ELF-1 (cell line): ENCODE data around the gene M1AP.
A peak's percentile ranks its signal among the peaks of the same experiment; 100 is the strongest.
"Not testable (repeated sequence)": the region's sequence is repeated elsewhere in the genome, so short reads cannot be mapped to it uniquely, and the experiment has no call there.

ENCODE experiments used
- DNase-seq: peaks from one replicate; pipeline ENCODE4 v3.0.0-alpha.2; 2016; ENCODE audit warnings: low read depth, low spot score

M1AP gene

DNA sequence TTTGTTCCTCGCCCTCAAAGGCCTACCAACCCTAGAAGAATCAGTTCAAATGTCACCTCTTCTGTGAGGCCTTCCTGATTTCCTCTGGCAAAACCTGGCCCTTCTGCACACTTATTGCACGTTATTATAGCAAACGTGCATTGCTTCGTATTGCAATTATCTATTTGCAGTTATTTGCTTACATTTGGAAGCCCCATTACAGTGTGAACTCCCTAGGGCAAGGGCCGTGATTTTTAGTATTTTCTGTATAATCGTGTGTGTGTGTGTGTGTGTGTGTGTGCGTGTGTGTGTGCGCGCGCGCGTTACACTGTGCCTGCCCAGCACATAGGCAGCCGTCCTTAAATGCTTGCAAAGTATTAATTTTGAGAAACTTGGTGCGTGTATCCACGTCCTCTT, 5.5 kb upstream of the M1AP start:
- DNase-seq, result no peak

DNA sequence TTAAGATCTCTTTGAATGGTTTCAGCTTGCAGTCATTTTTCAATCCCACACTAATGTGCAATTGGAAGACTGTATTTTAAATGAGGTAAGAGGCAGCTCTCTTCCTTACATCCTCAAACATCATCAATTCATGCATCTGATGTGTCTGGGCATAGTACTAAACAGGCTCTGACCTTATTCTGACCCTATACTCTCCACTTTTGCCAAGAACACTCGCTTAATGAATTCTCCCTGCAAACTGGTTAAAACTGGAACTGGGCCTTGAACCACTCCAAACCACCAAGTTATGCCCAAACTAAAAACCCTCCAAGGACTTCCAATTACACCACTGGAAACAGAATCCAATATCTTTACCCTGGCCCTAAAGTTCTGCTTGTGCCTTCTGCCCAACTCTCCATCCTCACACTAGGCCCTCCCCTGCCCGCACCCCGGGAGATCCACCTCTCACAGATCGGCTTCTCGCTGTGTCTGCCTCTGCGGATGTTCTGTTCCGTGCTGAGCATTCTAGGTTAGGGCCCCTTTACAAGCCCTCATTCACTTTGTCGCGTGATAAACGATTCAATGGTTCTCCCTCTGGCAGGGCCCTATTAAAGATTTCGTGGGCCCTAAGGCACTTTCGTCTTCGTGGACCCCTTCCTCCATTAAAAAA, 1.2 kb downstream of the M1AP start:
- no peak for DNase-seq

DNA sequence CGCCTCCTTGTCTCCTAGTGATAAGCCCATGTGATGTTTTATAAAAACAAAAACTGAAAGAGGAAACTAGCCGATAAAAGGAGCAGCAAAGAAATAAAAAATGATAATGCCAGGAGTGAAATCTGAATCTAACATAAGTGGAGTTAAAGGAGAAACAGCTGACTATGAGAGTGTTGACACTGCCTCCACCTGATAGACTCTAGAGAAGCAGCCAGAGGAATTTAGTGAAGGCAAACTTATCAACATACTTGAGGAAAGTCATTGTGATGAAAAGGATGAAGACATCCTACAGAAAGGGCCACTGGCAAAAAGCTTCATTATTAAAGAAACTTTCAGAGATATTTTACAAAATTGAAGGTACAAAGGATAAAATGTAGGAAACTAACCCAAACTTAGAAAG, 1.9 kb downstream of the M1AP start:
- no peak for DNase-seq

DNA sequence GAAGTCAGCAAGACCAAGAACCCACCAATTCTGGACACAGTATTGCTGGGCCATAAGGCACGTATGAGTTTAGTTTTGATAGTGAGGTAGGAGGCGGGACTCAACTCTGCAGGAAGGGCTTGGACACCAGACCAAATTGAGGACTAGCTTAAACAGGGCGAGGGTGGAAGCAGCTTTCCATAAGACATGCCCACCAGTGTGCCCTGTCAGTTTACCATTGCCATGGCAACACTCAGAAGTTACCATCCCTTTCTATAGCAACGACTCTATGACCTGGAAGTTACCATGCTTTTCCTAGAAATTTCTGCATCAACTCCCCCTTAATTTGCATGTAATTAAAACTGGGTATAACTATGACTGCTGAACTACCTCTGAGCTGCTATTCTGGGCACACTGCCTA, 2.8 kb downstream of the M1AP start:
- DNase-seq, result no peak

DNA sequence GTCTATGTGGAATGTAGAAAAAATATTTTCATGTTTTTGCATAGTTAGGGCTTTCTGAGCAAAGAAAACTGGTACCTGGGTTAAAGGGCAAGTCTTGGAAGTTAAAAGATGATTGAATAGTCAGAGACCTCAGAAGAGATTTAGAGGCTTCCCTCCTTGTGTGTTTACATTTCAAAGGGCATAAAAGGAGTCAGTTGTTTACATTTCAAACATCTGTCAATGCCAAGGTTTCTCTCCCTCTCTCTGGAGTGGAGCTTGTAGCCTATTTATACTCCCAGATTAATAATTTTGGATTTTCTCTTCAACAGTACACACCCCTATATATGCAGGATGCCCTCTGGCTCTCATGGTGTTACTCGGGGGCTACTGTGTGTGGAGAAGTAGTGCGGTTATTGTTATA, 8.6 kb downstream of the M1AP start:
- no peak for DNase-seq

DNA sequence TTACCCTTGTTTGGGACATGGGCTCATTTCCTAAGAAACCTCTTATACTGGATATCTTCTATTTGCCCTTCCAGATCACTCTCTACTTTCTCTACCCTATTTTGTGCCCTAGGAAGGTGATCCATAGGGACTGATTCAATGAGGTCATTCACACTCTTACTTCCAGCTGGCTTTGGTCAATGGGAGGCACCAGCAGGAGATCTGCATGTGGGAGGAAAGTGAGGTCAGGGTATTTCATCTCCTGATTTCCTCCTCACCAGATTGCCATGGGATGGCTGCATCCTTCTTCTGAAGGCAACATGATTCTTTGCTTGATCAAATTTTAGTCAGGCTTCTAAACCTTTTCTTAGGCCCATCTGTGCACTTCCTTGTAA, 15.2 kb downstream of the M1AP start:
- DNase-seq, result no peak

DNA sequence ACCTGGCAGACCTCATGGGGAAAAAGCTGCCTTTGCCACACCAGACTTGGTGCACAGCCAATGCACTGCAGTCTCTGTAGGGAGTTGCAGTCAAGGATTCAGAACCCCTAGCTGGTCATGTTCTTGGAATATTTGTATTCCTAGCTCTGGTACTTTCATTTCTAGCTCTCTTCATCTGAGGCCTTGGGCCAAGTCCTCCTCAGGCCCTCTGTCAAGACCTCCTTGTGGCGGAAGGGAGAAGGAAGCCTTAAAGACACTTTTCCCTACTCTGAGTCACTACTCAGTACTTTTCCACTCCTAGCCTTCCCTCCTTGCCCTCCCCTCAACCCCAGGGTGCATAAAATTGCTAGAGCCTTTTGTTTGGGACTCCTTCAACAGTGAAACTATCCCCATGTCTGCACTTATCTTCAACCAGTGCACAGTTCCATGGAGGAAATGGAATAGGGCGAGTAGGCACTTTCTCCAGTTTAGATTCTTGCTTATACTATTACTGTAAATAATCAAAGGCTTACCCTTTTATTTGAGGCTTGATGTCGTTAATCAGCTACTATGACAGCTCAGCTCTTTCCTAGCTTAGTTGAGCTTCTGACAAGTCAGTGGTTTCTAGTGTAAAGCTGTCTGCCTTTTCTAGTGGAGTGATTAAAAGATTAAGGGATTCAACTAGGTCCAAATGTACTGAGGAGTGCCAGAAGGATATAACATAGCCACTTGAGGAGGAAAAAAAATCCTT, 15.8 kb downstream of the M1AP start:
- peak; percentile 69 for DNase-seq

DNA sequence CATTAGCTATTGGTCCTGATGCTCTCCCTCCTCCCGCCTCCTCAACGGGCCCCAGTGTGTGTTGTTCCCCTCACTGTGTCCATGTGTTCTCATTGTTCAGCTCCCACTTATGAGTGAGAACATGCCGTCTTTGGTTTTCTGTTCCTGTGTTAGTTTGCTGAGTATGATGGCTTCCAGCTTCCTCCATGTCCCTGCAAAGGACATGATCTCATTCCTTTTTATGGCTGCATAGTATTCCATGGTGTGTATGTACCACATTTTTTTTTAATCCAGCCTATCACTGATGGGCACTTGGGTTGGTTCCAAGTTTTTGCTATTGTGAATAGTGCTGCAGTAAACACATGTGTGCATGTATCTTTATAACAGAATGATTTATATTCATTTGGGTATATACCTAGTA, 17.7 kb downstream of the M1AP start:
- not testable (repeated sequence) for DNase-seq

DNA sequence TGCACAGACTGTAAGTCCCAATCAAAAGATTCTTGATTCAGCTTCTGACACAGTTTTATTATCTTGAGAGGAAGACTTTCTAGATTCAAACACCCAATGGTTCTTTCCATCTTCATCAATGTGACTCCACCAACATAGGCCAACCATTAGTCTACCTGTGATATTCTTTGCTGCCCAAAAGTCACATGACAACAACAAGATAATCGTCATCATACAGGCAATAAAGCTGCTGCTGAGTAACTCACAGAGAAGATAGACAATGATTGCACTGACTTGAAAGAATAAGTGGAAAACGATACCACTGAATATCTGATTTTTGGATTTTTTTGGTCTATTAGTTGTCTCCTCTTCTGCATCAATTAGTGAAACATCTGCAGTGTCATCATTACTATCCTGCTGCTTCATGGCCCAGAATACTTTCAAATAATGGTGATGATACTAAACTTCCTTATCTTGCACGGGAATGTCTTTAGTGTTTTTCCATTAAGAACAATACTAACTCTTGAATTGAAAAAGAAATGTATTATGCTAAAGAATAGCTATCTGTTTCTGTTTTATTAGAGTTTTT, 19.5 kb downstream of the M1AP start:
- DNase-seq, result no peak

DNA sequence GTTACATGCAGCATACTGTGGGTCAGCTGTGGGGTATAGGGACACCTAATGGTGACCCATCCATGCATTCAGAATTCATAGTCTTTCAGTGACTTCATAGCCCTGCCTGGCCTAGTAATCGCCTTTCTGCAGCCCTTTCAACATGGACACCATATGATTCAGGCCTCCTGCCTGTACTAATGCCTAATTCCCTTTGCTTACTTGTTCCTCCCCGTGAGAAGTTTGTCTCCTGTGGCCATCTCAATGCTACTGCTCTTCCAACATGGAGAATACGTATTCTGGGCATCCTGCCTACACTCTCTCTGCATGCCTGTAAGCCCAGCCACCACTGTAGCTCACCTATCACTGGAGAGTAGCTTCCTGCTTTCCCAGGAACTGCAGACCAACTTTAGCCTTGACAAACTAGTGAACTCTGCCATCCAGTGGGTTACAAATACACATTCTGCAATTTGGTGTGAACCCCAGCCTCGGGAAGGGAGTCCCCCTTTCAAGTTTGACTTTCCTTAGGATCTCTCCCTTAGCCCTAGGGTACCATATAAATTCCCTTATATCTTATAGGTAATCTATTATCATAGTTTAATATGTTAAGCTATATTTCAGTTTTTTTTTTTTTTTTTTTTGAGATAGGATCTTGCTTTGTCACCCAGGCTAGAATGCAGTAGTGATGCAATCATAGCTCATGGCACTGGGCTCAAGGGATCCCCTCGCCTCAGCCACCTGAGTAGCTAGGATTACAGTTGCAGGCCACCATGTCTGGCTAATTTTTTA, 22.3 kb downstream of the M1AP start:
- no peak for DNase-seq

DNA sequence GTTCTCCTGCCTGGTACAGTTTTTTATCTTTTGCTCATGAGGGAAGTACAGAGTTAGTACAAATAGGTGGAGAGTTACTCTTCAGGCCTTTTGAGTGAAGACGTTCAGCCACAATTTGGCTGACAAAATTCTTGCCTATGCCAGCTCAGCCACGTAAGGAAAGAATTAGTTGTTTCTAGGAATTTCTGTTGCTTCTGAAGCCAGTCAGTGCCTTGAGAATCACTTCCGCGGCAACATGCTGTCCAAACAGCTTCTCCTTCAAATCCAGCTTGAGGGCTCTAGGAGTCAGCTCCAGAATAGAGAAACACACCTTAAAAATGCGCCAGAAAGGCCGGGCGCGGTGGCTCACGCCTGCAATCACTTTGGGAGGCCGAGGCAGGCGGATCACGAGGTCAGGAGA, 27.5 kb downstream of the M1AP start:
- DNase-seq, result no peak

DNA sequence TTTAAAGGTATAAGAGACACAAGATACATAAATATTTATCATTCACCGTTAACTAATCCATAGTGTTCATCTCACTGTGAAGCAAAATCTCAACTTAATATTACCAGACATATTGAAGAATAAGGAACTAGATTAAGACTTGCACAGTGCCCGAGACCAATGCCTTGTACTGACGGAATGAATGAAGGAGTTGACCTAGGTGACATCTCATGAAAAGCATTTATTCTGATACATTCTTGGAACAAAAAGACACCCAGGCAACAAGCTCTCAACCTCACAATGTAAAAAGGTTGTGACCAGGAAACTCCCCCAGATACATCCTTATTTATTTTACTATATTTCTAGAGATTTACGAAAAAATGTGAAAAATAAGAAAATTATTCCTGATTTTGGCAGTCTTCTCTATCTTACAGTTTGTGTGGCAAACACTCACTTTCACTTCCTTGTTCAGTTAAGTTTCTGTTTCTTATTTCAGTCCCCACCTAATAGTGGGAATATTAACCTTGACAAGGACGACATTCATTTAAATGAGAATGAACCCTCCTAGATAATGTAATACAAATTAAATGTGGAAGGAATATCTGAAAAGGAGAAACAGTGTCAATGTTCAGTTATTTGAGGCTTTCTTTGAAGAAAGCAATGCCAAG, 28.4 kb downstream of the M1AP start:
- DNase-seq, result no peak

DNA sequence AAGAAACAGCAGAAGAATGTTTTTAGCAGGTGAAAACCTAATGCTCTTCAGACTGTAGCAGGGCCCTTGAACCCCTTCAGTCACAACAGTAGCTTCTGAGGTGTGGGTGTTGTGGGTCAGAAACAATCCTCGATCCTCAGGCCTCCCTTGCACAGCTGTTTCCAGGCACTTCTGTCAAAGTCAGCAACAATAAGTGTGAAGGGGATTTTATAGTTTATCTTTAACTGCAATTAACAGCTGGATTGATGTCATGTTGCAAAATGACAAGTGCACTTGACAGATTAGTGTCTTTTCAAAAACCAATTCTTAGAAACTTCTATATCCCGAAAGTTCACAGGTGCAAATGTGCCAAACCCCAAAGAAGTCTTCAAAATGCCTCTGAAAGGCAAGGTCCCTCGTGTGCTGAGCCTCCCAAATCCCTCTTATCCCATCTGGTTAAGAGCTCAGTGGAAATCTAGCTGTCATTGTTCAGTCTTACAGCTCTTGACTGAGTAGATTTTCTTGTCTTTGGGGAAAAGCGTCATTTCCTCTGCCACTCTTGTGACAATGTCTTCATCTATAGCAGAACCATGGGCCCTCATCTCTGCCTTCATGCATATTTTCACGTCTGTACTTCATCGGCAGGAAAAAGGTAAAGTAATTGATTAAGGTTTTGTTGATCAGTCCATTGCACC, 29.6 kb downstream of the M1AP start:
- no peak for DNase-seq

DNA sequence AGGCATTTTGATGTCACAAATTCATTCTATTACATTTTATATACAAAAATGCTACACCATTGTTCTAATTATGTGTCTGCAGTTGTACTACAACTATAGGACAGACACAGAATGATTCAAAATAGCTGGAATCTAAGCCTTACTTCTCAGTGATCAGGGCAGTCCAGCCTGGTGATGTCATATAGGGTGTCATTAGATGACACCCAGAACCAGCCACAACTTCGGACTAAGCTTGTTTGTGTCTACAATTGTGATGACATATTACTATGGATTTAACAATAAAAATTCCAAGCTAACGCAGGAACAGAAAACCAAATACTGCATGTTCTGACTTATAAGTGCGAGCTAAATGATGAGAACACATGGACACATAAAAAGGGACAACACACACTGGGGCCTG, 31.0 kb downstream of the M1AP start:
- no peak for DNase-seq

DNA sequence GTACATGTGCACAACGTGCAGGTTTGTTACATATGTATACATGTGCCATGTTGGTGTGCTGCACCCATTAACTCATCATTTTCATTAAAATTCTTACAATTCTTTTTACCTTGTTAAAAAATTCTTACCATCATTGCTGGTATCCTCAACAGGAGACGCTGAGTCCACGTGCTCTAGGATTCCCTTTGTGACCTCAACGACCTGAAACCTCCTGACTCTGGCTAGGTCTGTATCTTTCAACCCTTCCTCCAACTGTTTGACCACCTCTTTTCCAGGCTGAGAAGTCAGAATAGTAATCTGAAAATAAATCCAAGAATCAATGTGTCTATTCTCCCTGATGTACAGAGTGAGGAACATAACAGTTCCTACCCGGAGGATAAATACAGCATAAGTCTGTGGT, 41.2 kb downstream of the M1AP start:
- no peak for DNase-seq

DNA sequence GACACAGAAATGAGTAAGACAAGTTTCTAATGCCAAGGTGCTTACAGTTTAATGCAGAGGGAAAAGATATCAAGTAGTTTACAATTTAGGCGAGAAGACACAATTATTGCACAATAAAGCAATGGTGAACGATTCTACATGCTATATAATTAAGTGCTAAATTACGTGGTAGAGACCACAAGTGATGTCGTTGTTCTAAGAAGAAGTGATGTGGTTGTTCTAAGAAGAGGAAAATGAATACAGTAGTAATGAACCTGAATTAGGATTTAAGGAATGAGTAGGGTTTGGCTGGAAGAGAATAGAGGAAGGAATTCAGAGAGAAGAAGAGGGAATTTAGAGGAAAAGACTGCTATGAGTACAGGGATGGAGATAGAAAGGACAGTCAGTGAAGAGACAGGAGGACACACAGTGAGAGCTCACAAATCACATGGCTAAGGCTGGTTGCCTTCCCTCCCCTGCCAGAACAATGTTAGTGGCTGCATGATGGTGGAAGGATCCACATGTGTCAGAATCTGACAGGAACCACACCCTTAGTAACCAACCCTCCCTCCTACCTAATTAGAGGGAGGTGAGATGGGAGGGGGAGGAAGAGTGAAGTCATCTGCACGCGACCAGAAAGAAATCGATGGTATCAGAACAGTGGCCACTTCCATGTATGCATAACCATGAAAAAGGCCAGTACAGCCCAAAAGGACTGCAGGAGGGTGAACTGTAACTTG, 44.7 kb downstream of the M1AP start:
- no peak for DNase-seq

DNA sequence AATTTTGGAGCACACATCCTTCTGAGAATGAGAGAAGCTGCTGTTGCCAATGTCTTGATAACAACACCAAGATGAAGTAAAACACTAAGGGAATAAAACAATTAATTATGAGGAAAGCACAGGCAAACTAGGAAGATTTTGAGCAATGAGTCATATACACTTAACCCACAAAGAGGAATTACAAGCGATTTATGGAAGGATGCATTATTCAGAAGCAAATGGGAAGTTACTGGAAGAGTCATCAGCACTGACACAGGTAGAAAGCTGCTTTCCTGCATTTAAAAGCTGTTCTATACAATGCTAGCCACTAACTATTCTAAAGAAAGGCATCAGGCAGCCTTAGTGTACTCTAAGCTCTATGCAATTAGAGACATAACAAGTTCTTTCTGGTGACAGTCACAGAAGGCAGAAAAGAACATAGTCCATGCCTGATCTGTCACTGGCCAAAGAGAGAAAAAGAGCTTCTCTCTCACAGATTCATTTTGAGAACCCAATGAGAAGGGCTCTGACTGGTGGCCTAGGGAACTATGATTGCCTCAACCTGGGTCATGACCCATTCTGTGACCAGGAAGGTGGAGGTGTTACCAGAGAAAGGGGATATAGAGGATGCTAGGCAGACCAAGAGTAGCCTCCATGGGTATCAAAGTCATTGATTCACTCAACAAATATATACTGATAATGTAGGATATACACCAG, 45.4 kb downstream of the M1AP start:
- DNase-seq, result no peak

DNA sequence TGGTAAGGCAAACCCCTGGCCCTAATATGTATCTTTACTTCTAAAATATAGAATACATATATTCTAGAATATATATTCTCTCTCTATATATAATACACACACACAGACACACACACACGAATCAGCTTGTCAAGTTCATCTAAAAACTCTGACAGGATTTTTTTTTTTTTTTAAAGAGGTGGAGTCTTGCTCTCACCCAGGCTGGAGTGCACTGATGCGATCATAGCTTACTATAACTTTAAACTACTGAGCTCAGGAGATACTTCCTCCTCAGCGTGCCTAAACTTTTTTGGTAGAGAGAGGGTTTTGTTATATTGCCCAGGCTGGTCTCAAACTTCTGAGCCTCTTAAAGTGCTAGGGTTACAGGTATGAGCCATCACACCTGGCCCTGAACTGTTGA, 48.5 kb downstream of the M1AP start:
- DNase-seq, result no peak

DNA sequence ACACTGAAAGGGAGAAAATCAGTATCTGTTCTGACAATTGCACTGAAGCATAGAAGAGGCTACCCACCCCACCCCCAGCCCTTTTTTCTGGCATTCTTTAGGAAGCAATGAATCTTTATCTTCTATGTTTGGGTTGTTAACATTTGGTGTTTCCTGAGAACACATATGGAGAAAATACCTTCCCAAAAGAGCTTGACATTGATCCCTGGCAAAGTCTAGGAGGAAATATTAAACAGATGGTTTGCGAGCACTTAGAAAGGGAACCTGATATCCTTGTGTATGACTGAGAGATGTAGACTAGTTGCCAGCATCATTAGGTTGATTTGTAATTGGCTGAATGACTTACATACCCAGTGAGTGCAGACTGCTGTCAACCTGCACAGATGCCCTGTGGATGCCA, 50.7 kb downstream of the M1AP start:
- no peak for DNase-seq

DNA sequence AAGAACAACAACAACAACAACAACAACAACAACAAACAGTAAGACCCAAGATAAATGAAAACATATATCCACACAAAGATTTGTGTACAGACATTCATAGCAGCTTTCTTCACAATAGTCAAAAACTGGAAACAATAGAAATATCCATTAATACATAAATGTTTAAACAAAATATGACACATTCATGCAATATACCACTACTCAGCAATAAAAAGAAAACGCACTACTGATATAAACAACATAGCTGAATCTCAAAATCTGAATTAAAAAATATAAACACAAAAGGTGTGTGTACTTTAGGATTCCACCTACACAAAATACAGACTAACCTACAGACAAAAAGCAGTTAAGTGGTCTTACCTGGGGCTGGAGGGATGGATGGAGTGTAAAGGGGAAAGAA, 51.5 kb downstream of the M1AP start:
- no peak for DNase-seq
